Hepatocyte (in vitro differentiated cells): ENCODE data around the gene AK3. TPM values are rescaled to one million over a fixed set of nuclear protein-coding genes. Genes with fewer than 3 reads are reported as not detected.

Source experiments
- DNase-seq: peaks from one replicate; pipeline ENCODE4 v3.0.0-alpha.2; 2016; ENCODE audit warnings: low spot score
- H2AFZ ChIP-seq: fragments of 200-600 bp; sonication (generic); 2 replicates; pipeline ENCODE4 v1.6.0; 2016; ENCODE audit warnings: antibody characterized with exemption, mild to moderate bottlenecking
- H3K27ac ChIP-seq: fragments of 200-600 bp; sonication (generic); 2 replicates; pipeline ENCODE4 v1.5.1; 2016; ENCODE audit warnings: mild to moderate bottlenecking
- H3K27me3 ChIP-seq: fragments of 200-600 bp; sonication (generic); 2 replicates; pipeline ENCODE4 v1.6.1; 2016
- H3K36me3 ChIP-seq: fragments of 200-600 bp; sonication (generic); replicated peaks from 2 replicates; pipeline ENCODE4 v1.5.1; 2016; ENCODE audit warnings: low read depth; ENCODE audit not compliant: insufficient read depth
- H3K4me1 ChIP-seq: fragments of 200-600 bp; sonication (generic); 2 replicates; pipeline ENCODE4 v1.5.1; 2016; ENCODE audit warnings: mild to moderate bottlenecking, moderate library complexity; ENCODE audit not compliant: insufficient read depth
- H3K4me2 ChIP-seq: fragments of 200-600 bp; sonication (generic); 2 replicates; pipeline ENCODE4 v1.6.0; 2016
- H3K4me3 ChIP-seq: fragments of 200-600 bp; sonication (generic); 2 replicates; pipeline ENCODE4 v1.5.1; 2016; ENCODE audit warnings: mild to moderate bottlenecking
- H3K79me2 ChIP-seq: fragments of 200-600 bp; sonication (generic); 2 replicates; pipeline ENCODE4 v1.6.0; 2017; ENCODE audit warnings: mild to moderate bottlenecking
- H3K9me2 ChIP-seq: fragments of 200-600 bp; sonication (generic); replicated peaks from 2 replicates; pipeline ENCODE4 v1.6.0; 2017; ENCODE audit warnings: mild to moderate bottlenecking; ENCODE audit not compliant: insufficient read depth
- H3K9me3 ChIP-seq: fragments of 200-600 bp; sonication (generic); 2 replicates; pipeline ENCODE4 v1.5.1; 2016; ENCODE audit warnings: low read depth, mild to moderate bottlenecking
- H4K20me1 ChIP-seq: fragments of 200-600 bp; sonication (generic); 2 replicates; pipeline ENCODE4 v1.6.0; 2016; ENCODE audit warnings: mild to moderate bottlenecking; ENCODE audit not compliant: insufficient read depth, poor library complexity, severe bottlenecking
- EZH2 ChIP-seq: fragments of 200-600 bp; sonication (generic); IDR thresholded peaks from 2 replicates; pipeline ENCODE4 v1.6.1; 2016; ENCODE audit warnings: antibody characterized with exemption, mild to moderate bottlenecking, borderline replicate concordance
- EZH2phosphoT487 ChIP-seq: fragments of 200-600 bp; sonication (generic); IDR thresholded peaks from one replicate; pipeline ENCODE4 v1.6.1; 2018; ENCODE audit warnings: antibody characterized with exemption, mild to moderate bottlenecking, low read depth, moderate library complexity; ENCODE audit not compliant: unreplicated experiment, severe bottlenecking
- WGBS: methylation state at CpG from one replicate; pipeline ENCODE4 v1.1.6; 2016; ENCODE audit warnings: low lambda C conversion rate; ENCODE audit errors: missing lambda C conversion rate; 5-methylcytosine and 5-hydroxymethylcytosine counted together
- polyA plus RNA-seq: library from polyadenylated mRNA; unstranded; fragments of >200 nt; fragmentation: Nextera tagmentation; extraction: Ambion mirVana; gene quantifications from 2 replicates; pipeline ENCODE4 v1.2.1, GENCODE V29; 2016
- total RNA-seq: library from RNA; depleted of rRNA; stranded (reverse); fragments of >200 nt; gene quantifications from 2 replicates; pipeline ENCODE4 v1.2.3, GENCODE V29; 2014
- TF ChIP-seq, protein P1 (sequence below): fragments of 200-600 bp; sonication (generic); IDR thresholded peaks from 2 replicates; pipeline ENCODE4 v1.5.1; 2016; ENCODE audit warnings: antibody characterized with exemption, mild to moderate bottlenecking; ENCODE audit not compliant: poor library complexity

AK3 gene
- total and polyA plus RNA-seq, 2 experiments from 2014 or later: 102 to 141 TPM

DNA sequence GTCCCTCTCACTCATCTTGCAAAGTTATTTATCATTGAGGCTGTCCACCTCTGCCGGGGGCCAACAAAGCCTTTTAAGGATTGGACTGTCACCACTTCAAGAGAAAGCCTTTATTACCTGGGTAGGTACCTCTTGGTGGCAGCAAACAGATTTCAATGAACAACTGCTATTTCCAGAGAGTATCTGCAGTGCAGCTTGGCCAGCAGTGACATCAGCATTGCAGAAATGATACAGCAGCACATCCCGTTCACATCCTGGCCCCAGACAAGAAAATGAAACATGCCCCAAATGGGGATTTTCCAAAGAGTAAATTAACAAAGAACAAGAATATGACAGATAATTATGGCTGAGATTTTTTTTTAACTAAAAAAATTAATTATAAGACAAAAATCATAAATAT, 72.4 kb downstream of the AK3 start:
- 87% methylated on average over 2 of the region's 2 CpGs for WGBS
- no peaks in the 10 kb centered on the region for H3K36me3 ChIP-seq

DNA sequence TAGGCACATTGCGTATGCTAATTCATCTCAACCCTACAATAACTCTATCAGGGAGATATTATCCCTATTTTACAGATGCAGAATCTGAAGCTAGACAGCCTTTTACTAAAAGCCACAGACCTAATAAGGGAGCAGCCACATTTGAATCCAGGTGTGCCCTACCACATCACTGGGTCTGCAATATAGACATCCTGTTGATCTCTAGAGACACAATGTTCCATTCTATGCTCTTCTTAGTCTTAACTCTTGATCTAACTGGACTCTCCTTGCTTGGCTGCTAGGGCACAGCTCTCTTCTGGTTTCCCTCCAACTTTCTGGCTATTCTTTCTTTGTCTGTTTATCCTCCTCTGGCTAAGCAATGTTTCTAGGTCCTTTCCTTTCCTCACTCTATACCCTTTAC, 73.3 kb downstream of the AK3 start:
- no peak overlapping the region for H3K4me3 ChIP-seq
- H3K79me2 ChIP-seq: peaks cover 22% of the 10 kb centered on the region
- H3K36me3 ChIP-seq: no peaks in the 10 kb centered on the region
- no peaks in the 10 kb centered on the region for H3K9me3 ChIP-seq
- no peak overlapping the region for H2AFZ ChIP-seq
- no peak for DNase-seq
- H3K4me1 ChIP-seq: peaks cover 24% of the 10 kb centered on the region
- WGBS: 92% methylated on average over 1 of the region's 1 CpG
- H3K9me2 ChIP-seq: no peaks in the 10 kb centered on the region
- H4K20me1 ChIP-seq: no peaks in the 10 kb centered on the region
- H3K27ac ChIP-seq: no peak overlapping the region
- TF ChIP-seq EZH2 (no peak), EZH2phosphoT487 (no peak)
- H3K27me3 ChIP-seq: no peaks in the 10 kb centered on the region
- no peak overlapping the region for H3K4me2 ChIP-seq

More for the DNA sequence above, 72.4 kb downstream of the AK3 start:
- H3K27me3 ChIP-seq: no peaks in the 10 kb centered on the region
- no peak overlapping the region for H3K27ac ChIP-seq
- TF ChIP-seq EZH2phosphoT487: no peak
- TF ChIP-seq, protein P1, sequence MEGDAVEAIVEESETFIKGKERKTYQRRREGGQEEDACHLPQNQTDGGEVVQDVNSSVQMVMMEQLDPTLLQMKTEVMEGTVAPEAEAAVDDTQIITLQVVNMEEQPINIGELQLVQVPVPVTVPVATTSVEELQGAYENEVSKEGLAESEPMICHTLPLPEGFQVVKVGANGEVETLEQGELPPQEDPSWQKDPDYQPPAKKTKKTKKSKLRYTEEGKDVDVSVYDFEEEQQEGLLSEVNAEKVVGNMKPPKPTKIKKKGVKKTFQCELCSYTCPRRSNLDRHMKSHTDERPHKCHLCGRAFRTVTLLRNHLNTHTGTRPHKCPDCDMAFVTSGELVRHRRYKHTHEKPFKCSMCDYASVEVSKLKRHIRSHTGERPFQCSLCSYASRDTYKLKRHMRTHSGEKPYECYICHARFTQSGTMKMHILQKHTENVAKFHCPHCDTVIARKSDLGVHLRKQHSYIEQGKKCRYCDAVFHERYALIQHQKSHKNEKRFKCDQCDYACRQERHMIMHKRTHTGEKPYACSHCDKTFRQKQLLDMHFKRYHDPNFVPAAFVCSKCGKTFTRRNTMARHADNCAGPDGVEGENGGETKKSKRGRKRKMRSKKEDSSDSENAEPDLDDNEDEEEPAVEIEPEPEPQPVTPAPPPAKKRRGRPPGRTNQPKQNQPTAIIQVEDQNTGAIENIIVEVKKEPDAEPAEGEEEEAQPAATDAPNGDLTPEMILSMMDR: no peak
- no peak for TF ChIP-seq EZH2
- H3K79me2 ChIP-seq: peaks cover 15% of the 10 kb centered on the region
- H3K9me3 ChIP-seq: no peaks in the 10 kb centered on the region
- H3K4me3 ChIP-seq: no peak overlapping the region
- H2AFZ ChIP-seq: no peak overlapping the region
- H3K9me2 ChIP-seq: no peaks in the 10 kb centered on the region
- DNase-seq: no peak
- H3K4me1 ChIP-seq: peaks cover 17% of the 10 kb centered on the region
- H3K4me2 ChIP-seq: no peak overlapping the region
- no peaks in the 10 kb centered on the region for H4K20me1 ChIP-seq

DNA sequence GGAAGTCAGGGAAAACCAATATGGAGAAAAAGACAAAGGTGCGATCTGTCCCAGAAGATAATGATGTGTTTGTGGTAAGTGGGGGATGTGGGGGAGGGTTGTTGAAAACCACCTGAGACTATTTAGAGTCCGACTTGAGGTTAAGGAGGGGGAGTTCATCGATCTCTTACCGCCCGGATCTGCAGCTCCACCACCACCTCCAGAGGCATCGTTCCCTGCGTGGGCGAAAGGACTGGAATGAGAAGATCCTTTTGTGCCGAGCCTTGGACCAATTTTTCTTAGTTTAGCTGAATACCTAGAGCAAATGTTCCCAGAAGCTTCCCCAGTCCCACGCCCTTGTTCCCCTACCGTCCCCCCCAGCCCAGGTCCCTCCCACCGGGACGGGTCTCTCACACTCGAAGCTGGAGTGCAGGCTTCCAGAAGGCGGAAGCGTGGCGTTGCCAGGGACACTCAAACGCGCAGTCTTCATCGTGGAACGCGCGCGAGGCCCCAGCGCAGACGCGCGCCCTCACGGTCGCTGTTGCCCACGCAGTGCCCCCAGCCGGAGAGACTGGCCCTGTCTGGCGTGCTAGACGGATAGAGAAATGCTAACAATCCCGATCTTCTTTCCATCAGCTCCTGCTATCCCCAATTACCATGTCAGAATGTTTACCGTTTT, 74.8 kb downstream of the AK3 start, which contains the start of gene SPATA6L:
SPATA6L (minus strand) TSS at position 439 of the 658 bp plus-strand sequence; CDS start at position 209, 230 bp downstream.
- H3K4me1 ChIP-seq: peaks cover 30% of the 10 kb centered on the region
- peak within 1 kb of the TSS; percentile 76 for H3K27ac ChIP-seq
- no peaks in the 10 kb centered on the region for H3K36me3 ChIP-seq
- TF ChIP-seq, protein P1: peak; percentile 24
- TF ChIP-seq EZH2phosphoT487: no peak
- no peaks in the 10 kb centered on the region for H3K9me3 ChIP-seq
- peak; percentile 83 for DNase-seq
- H3K79me2 ChIP-seq: peaks cover 25% of the 10 kb centered on the region
- peak within 1 kb of the TSS; percentile 93 for H3K4me2 ChIP-seq
- H2AFZ ChIP-seq: peak within 1 kb of the TSS; percentile 61
- H3K9me2 ChIP-seq: no peaks in the 10 kb centered on the region
- peak within 1 kb of the TSS; percentile 40 for H3K4me3 ChIP-seq
- WGBS: 5% methylated on average over 36 of the region's 36 CpGs
- no peaks in the 10 kb centered on the region for H4K20me1 ChIP-seq
- no peaks in the 10 kb centered on the region for H3K27me3 ChIP-seq

DNA sequence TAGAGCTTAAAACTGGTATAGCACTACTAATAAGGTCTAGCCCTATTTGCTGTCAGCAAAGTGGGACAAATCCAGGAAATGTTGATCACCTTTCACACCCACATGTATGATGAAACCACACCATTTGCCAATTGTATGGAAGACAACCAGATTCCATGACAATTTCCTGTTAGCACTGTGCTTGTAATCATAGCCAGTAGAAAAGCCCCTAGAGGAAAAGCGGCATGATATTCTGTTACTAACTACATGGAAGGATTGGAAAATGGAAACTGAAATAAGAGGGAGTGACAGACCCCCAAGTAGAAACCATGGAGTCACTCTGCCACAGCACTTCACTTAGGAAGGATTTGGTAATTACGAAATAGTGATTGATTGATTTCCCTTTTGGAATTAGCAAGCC, 75.6 kb downstream of the AK3 start:
- Histone ChIP-seq H3K9me2 (no peaks in the 10 kb centered on the region), H3K4me2 (peak overlapping the region; percentile 93), H4K20me1 (no peaks in the 10 kb centered on the region), H3K27ac (peak overlapping the region; percentile 76), H3K79me2 (peaks cover 25% of the 10 kb centered on the region), H3K4me3 (no peak overlapping the region), H2AFZ (no peak overlapping the region), H3K27me3 (no peaks in the 10 kb centered on the region), H3K4me1 (peaks cover 30% of the 10 kb centered on the region), H3K9me3 (no peaks in the 10 kb centered on the region), H3K36me3 (no peaks in the 10 kb centered on the region)
- WGBS: 91% methylated on average over 2 of the region's 2 CpGs
- no peak for DNase-seq
- TF ChIP-seq, protein P1: no peak
- TF ChIP-seq EZH2 (no peak), EZH2phosphoT487 (no peak)
